ENCODE data around the gene LILRB3.
"Not testable (repeated sequence)": the region's sequence is repeated elsewhere in the genome, so short reads cannot be mapped to it uniquely, and the experiment has no call there.

The LILRB3 gene

GRCh38 chr19:54231077-54231931 lies 8.5 kb upstream of the LILRB3 start:
- no peak overlapping the region for H3K27ac ChIP-seq (ENCODE audit: low read depth, low read length, poor library complexity, severe bottlenecking)
- no peaks in the 10 kb centered on the region for H3K4me1 ChIP-seq (ENCODE audit: insufficient read depth, low read length, severe bottlenecking)
- no peaks in the 10 kb centered on the region for H3K79me2 ChIP-seq (ENCODE audit: insufficient read depth, low read length)
- H2AFZ ChIP-seq (ENCODE audit: low read length) = no peak overlapping the region
- H3K4me3 ChIP-seq (ENCODE audit: low read depth, low read length, poor library complexity, severe bottlenecking) = no peak overlapping the region
- H3K9me3 ChIP-seq (ENCODE audit: low read length) = peaks cover 4% of the 10 kb centered on the region; the same call in 1 of the 2 replicates
- H3K27me3 ChIP-seq (ENCODE audit: insufficient read depth, low read length) = no peaks in the 10 kb centered on the region; the same call in 1 of the 2 replicates
- no peaks in the 10 kb centered on the region for H3F3A ChIP-seq (ENCODE audit: insufficient read depth, low read length)
- TF ChIP-seq EZH2 (IDR thresholded peaks at IDR 0.05; ENCODE audit: borderline replicate concordance, low read length) (no peak), CTCF (IDR thresholded peaks at IDR 0.05; ENCODE audit: low read length) (peak; percentile 85)
- H3K36me3 ChIP-seq (ENCODE audit: insufficient read depth, low read length) = no peaks in the 10 kb centered on the region; the same call in 1 of the 2 replicates
- no peaks in the 10 kb centered on the region for H4K20me1 ChIP-seq (ENCODE audit: insufficient read depth, low read length)
- H3K9ac ChIP-seq (ENCODE audit: low read length) = no peak overlapping the region
- no peaks in the 10 kb centered on the region for H3K9me2 ChIP-seq (ENCODE audit: low read depth, low read length)
- H3K4me2 ChIP-seq (ENCODE audit: low read length) = no peak overlapping the region

DNA sequence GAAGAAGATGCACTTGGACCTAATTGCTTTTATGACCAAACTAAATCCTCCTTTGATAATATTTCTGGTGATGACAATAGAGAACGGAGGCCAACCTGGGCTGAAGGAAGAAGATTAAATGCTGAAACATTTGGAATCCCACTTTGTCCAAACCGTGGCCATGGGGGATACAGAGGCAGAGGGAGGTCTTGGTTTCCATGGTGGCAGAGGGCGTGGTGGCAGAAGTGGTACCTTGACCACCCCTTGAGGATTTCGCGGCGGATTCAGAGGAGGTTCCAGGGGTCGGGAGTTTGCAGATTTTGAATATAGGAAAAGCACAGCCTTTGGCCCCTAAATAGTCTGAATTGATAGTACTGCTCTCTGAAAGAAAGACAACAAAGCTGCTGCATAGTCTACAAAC lies 7.2 kb upstream of the LILRB3 start:
- Histone ChIP-seq H3K9ac (ENCODE audit: low read length) (no peak overlapping the region), H3K4me1 (ENCODE audit: insufficient read depth, low read length, severe bottlenecking) (no peaks in the 10 kb centered on the region), H3K27me3 (ENCODE audit: insufficient read depth, low read length) (no peaks in the 10 kb centered on the region; the same call in 1 of the 2 replicates), H3K4me2 (ENCODE audit: low read length) (no peak overlapping the region), H3F3A (ENCODE audit: insufficient read depth, low read length) (no peaks in the 10 kb centered on the region), H3K27ac (ENCODE audit: low read depth, low read length, poor library complexity, severe bottlenecking) (no peak overlapping the region), H3K36me3 (ENCODE audit: insufficient read depth, low read length) (no peaks in the 10 kb centered on the region; the same call in 1 of the 2 replicates), H3K79me2 (ENCODE audit: insufficient read depth, low read length) (no peaks in the 10 kb centered on the region), H2AFZ (ENCODE audit: low read length) (no peak overlapping the region), H4K20me1 (ENCODE audit: insufficient read depth, low read length) (no peaks in the 10 kb centered on the region), H3K9me3 (ENCODE audit: low read length) (peaks cover 4% of the 10 kb centered on the region; the same call in 1 of the 2 replicates), H3K9me2 (ENCODE audit: low read depth, low read length) (no peaks in the 10 kb centered on the region), H3K4me3 (ENCODE audit: low read depth, low read length, poor library complexity, severe bottlenecking) (no peak overlapping the region)
- no peak for TF ChIP-seq EZH2 (IDR thresholded peaks at IDR 0.05; ENCODE audit: borderline replicate concordance, low read length)
- no peak for TF ChIP-seq CTCF (IDR thresholded peaks at IDR 0.05; ENCODE audit: low read length)

DNA sequence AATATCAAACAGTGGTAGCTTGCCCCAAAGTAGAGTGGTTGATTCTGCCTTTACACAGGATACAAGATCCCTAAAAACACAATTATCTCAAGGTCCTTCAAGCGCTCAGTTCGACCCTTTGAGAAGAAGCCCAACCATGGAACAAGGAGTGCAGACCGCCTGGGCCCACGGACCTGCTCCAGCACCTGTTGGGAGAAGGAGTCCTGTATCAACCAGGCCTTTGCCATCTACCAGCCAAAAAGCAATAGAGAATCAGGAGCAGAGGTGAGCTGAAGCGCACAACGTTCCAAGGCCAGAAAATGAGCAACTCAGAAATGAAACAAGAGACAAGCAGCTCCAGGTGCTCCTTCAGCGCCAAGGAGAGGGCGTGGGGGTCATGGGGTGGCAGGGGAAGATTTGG lies 6.3 kb upstream of the LILRB3 start:
- TF ChIP-seq EZH2 (IDR thresholded peaks at IDR 0.05; ENCODE audit: borderline replicate concordance, low read length) (no peak), CTCF (IDR thresholded peaks at IDR 0.05; ENCODE audit: low read length) (no peak)
- Histone ChIP-seq H4K20me1 (ENCODE audit: insufficient read depth, low read length) (no peaks in the 10 kb centered on the region), H3K9me3 (ENCODE audit: low read length) (peaks cover 4% of the 10 kb centered on the region; the same call in 1 of the 2 replicates), H3K27me3 (ENCODE audit: insufficient read depth, low read length) (no peaks in the 10 kb centered on the region; the same call in 1 of the 2 replicates), H3K4me1 (ENCODE audit: insufficient read depth, low read length, severe bottlenecking) (no peaks in the 10 kb centered on the region), H3F3A (ENCODE audit: insufficient read depth, low read length) (no peaks in the 10 kb centered on the region), H3K9me2 (ENCODE audit: low read depth, low read length) (no peaks in the 10 kb centered on the region), H3K4me2 (ENCODE audit: low read length) (no peak overlapping the region), H3K9ac (ENCODE audit: low read length) (no peak overlapping the region), H3K79me2 (ENCODE audit: insufficient read depth, low read length) (no peaks in the 10 kb centered on the region), H3K36me3 (ENCODE audit: insufficient read depth, low read length) (no peaks in the 10 kb centered on the region; the same call in 1 of the 2 replicates), H3K27ac (ENCODE audit: low read depth, low read length, poor library complexity, severe bottlenecking) (no peak overlapping the region), H2AFZ (ENCODE audit: low read length) (no peak overlapping the region), H3K4me3 (ENCODE audit: low read depth, low read length, poor library complexity, severe bottlenecking) (no peak overlapping the region)

DNA sequence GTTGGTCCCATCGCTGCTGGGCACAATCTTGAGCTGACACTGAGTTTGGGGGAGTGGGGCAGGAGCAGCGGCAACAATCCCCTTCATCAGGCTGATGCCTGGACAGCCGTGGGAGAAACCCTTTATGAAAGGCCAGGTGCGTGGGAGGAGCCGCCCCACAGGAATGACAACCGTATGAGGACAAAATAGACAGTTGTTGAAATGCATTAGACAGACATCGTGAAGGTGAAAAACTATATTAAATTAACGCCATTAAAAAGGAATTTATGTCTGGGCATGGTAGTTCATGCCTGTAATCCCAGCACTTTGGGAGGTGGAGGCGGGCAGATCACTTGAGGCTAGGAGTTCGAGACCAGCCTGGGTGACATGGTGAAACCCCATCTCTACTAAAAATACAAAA lies 1.8 kb upstream of the LILRB3 start:
- not testable (repeated sequence) for H3K36me3 ChIP-seq (ENCODE audit: insufficient read depth, low read length); H3K9me2 ChIP-seq (ENCODE audit: low read depth, low read length); H3K4me2 ChIP-seq (ENCODE audit: low read length); H3K79me2 ChIP-seq (ENCODE audit: insufficient read depth, low read length); H3K9me3 ChIP-seq (ENCODE audit: low read length); H3K27ac ChIP-seq (ENCODE audit: low read depth, low read length, poor library complexity, severe bottlenecking); H3K4me1 ChIP-seq (ENCODE audit: insufficient read depth, low read length, severe bottlenecking); H3K9ac ChIP-seq (ENCODE audit: low read length); H3F3A ChIP-seq (ENCODE audit: insufficient read depth, low read length); H4K20me1 ChIP-seq (ENCODE audit: insufficient read depth, low read length); H3K4me3 ChIP-seq (ENCODE audit: low read depth, low read length, poor library complexity, severe bottlenecking); H2AFZ ChIP-seq (ENCODE audit: low read length); H3K27me3 ChIP-seq (ENCODE audit: insufficient read depth, low read length)

- not testable (repeated sequence) for H3K9me3 ChIP-seq (ENCODE audit: low read length); H3K9me2 ChIP-seq (ENCODE audit: low read depth, low read length); H3K4me1 ChIP-seq (ENCODE audit: insufficient read depth, low read length, severe bottlenecking); H3F3A ChIP-seq (ENCODE audit: insufficient read depth, low read length); H3K79me2 ChIP-seq (ENCODE audit: insufficient read depth, low read length); H3K4me3 ChIP-seq (ENCODE audit: low read depth, low read length, poor library complexity, severe bottlenecking); H3K27me3 ChIP-seq (ENCODE audit: insufficient read depth, low read length); H3K4me2 ChIP-seq (ENCODE audit: low read length); H3K36me3 ChIP-seq (ENCODE audit: insufficient read depth, low read length); H2AFZ ChIP-seq (ENCODE audit: low read length); H3K9ac ChIP-seq (ENCODE audit: low read length); H3K27ac ChIP-seq (ENCODE audit: low read depth, low read length, poor library complexity, severe bottlenecking); H4K20me1 ChIP-seq (ENCODE audit: insufficient read depth, low read length)
These were observed 1.1 kb upstream of the LILRB3 start for GRCh38 chr19:54223937-54224281.
